Astrocyte (in vitro differentiated cells and primary cell): Measurements from ENCODE around the gene UBTD1. TPM values are rescaled to one million over a fixed set of nuclear protein-coding genes. Genes with fewer than 3 reads are reported as not detected.

Experiments used
- DNase-seq: peaks from one replicate; pipeline ENCODE4 v3.0.0-alpha.2; 2010; ENCODE audit warnings: low read depth
- FAIRE-seq: peaks from 2 replicates; lab custom pipeline; 2011; peaks lifted over from hg19 to GRCh38; lab: Jason Lieb, UNC
- H2AFZ ChIP-seq: 2 replicates; pipeline ENCODE4 v1.6.0; 2012; ENCODE audit warnings: low read depth, low read length, inconsistent platforms
- H3K27ac ChIP-seq: 2 replicates; pipeline ENCODE4 v1.5.1; 2011; ENCODE audit warnings: low read depth, low read length, inconsistent platforms
- H3K27me3 ChIP-seq: 2 replicates; pipeline ENCODE4 v1.6.0; 2011; ENCODE audit warnings: low read length, inconsistent platforms; ENCODE audit not compliant: insufficient read depth
- H3K36me3 ChIP-seq: 2 replicates; pipeline ENCODE4 v1.5.1; 2011; ENCODE audit warnings: low read length, inconsistent platforms; ENCODE audit not compliant: insufficient read depth
- H3K4me1 ChIP-seq: 2 replicates; pipeline ENCODE4 v1.5.1; 2011; ENCODE audit warnings: low read length, inconsistent platforms; ENCODE audit not compliant: insufficient read depth
- H3K4me2 ChIP-seq: 2 replicates; pipeline ENCODE4 v1.6.0; 2012; ENCODE audit warnings: low read length, inconsistent platforms
- H3K4me3 ChIP-seq: 2 replicates; pipeline ENCODE4 v1.5.1; 2011; ENCODE audit warnings: low read depth, mild to moderate bottlenecking, low read length, inconsistent platforms; ENCODE audit not compliant: insufficient read depth
- H3K79me2 ChIP-seq: 2 replicates; pipeline ENCODE4 v1.6.0; 2012; ENCODE audit warnings: mild to moderate bottlenecking, low read length, inconsistent platforms; ENCODE audit not compliant: insufficient read depth
- H3K9ac ChIP-seq: 2 replicates; pipeline ENCODE4 v1.6.0; 2012; ENCODE audit warnings: mild to moderate bottlenecking, low read length, inconsistent platforms
- H3K9me3 ChIP-seq: 2 replicates; pipeline ENCODE4 v1.5.1; 2012; ENCODE audit warnings: low read depth, mild to moderate bottlenecking, low read length, inconsistent platforms; ENCODE audit not compliant: insufficient read depth
- H4K20me1 ChIP-seq: 2 replicates; pipeline ENCODE4 v1.6.0; 2012; ENCODE audit warnings: low read length, inconsistent platforms; ENCODE audit not compliant: insufficient read depth
- H3K27ac Mint-ChIP-seq: one replicate; pipeline ENCODE4 v1.8.0; 2021; ENCODE audit warnings: mild to moderate bottlenecking, mixed read lengths; ENCODE audit not compliant: unreplicated experiment
- H3K27me3 Mint-ChIP-seq: one replicate; pipeline ENCODE4 v1.8.0; 2021; ENCODE audit warnings: low read depth, mixed read lengths; ENCODE audit not compliant: unreplicated experiment
- H3K36me3 Mint-ChIP-seq: one replicate; pipeline ENCODE4 v1.8.0; 2021; ENCODE audit warnings: low read depth, mixed read lengths; ENCODE audit not compliant: unreplicated experiment
- H3K4me1 Mint-ChIP-seq: one replicate; pipeline ENCODE4 v1.8.0; 2021; ENCODE audit warnings: low read depth, mixed read lengths; ENCODE audit not compliant: unreplicated experiment
- H3K4me3 Mint-ChIP-seq: one replicate; pipeline ENCODE4 v1.8.0; 2021; ENCODE audit warnings: mild to moderate bottlenecking, moderate library complexity, mixed read lengths; ENCODE audit not compliant: unreplicated experiment
- H3K9me3 Mint-ChIP-seq: one replicate; pipeline ENCODE4 v1.8.0; 2021; ENCODE audit warnings: mild to moderate bottlenecking, mixed read lengths; ENCODE audit not compliant: unreplicated experiment
- EZH2 ChIP-seq: IDR thresholded peaks from 2 replicates; pipeline ENCODE4 v1.6.1; 2012; ENCODE audit warnings: mild to moderate bottlenecking, low read length, inconsistent platforms; ENCODE audit not compliant: insufficient read depth
- total RNA-seq: library from RNA; stranded (reverse); gene quantifications from 2 replicates; pipeline ENCODE4 v1.2.1, GENCODE V29; 2021
- TF ChIP-seq, protein P1 (sequence below): IDR thresholded peaks from 2 replicates; pipeline ENCODE4 v1.5.1; 2011; ENCODE audit warnings: low read depth, mild to moderate bottlenecking, inconsistent platforms, low read length, moderate library complexity; ENCODE audit not compliant: insufficient read depth

The UBTD1 gene
- total RNA-seq, 1 donor from 2014 or later: 73.1 TPM

DNA sequence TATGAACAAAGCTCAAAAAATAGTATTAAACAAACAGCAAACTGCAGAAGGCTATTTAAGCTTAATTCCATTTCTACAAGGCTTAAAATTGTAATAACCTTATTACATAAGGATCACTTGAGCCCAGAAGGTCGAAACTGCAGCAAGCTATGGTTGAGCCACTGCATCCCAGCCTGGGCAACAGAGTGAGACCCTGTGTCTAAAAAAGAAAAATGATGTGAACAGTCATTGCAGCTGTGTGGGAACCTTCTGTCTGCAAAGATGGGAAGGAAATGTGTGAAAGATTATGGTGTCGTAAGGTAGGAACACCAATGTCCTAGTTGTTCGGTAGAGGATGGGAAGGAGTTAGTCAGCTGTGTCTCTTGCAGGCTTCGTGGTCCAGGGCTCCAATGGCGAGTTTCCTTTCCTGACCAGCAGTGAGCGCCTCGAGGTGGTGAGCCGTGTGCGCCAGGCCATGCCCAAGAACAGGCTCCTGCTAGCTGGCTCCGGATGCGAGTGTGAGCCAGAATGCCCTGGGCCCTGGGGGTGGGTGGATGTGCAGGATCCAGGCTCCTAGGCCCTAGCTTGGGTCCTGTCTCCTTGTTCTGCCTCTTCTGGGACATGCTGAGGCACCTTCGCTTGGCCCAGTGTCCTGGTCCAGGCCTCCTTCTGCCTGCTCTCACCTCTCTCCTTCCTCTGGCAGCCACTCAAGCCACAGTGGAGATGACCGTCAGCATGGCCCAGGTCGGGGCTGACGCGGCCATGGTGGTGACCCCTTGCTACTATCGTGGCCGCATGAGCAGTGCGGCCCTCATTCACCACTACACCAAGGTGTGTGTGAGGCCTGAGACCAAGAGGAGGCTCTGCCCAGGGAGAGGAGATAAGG, 99.9 kb downstream of the UBTD1 start:
- no peak overlapping the region for H3K27ac Mint-ChIP-seq
- no peaks in the 10 kb centered on the region for H3K9me3 ChIP-seq
- H3K4me1 Mint-ChIP-seq: peaks cover 19% of the 10 kb centered on the region
- H3K36me3 Mint-ChIP-seq: no peaks in the 10 kb centered on the region
- H3K4me2 ChIP-seq: no peak overlapping the region
- no peaks in the 10 kb centered on the region for H3K79me2 ChIP-seq
- DNase-seq: no peak
- H3K4me3 ChIP-seq: no peak overlapping the region
- peaks cover 25% of the 10 kb centered on the region for H3K4me1 ChIP-seq
- H2AFZ ChIP-seq: no peak overlapping the region
- no peak for FAIRE-seq
- H3K36me3 ChIP-seq: no peaks in the 10 kb centered on the region
- H3K9me3 Mint-ChIP-seq: no peaks in the 10 kb centered on the region
- peaks cover 3% of the 10 kb centered on the region for H3K27me3 Mint-ChIP-seq
- H4K20me1 ChIP-seq: no peaks in the 10 kb centered on the region
- H3K9ac ChIP-seq: no peak overlapping the region
- H3K4me3 Mint-ChIP-seq: no peak overlapping the region
- H3K27me3 ChIP-seq: no peaks in the 10 kb centered on the region
- no peak overlapping the region for H3K27ac ChIP-seq
- no peak for TF ChIP-seq EZH2
- TF ChIP-seq, protein P1, sequence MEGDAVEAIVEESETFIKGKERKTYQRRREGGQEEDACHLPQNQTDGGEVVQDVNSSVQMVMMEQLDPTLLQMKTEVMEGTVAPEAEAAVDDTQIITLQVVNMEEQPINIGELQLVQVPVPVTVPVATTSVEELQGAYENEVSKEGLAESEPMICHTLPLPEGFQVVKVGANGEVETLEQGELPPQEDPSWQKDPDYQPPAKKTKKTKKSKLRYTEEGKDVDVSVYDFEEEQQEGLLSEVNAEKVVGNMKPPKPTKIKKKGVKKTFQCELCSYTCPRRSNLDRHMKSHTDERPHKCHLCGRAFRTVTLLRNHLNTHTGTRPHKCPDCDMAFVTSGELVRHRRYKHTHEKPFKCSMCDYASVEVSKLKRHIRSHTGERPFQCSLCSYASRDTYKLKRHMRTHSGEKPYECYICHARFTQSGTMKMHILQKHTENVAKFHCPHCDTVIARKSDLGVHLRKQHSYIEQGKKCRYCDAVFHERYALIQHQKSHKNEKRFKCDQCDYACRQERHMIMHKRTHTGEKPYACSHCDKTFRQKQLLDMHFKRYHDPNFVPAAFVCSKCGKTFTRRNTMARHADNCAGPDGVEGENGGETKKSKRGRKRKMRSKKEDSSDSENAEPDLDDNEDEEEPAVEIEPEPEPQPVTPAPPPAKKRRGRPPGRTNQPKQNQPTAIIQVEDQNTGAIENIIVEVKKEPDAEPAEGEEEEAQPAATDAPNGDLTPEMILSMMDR: no peak

DNA sequence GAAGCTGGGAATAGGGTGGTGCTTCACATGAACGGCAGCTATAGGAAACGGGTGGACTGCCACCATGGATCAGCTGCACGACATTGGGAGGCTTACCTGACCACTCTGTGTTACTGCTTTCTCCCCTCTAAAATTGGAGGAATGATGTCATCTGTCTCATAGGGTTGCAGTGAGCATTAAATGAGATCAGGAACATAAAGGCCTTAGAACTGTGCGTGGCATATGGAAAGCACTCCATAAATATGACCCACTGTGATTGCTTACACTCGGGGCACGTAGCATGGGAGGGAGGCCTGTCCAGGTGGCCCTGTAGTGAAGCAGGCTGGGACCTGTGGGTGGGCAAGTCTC, 100.5 kb downstream of the UBTD1 start:
- no peak for TF ChIP-seq EZH2
- TF ChIP-seq, protein P1: no peak
- Mint-ChIP-seq H3K27me3 (peaks cover 3% of the 10 kb centered on the region), H3K9me3 (no peaks in the 10 kb centered on the region), H3K4me1 (peaks cover 19% of the 10 kb centered on the region), H3K36me3 (no peaks in the 10 kb centered on the region), H3K4me3 (no peak overlapping the region), H3K27ac (no peak overlapping the region)
- DNase-seq (no peak), FAIRE-seq (no peak)
- H3K4me2 ChIP-seq: no peak overlapping the region
- H3K4me1 ChIP-seq: peaks cover 25% of the 10 kb centered on the region
- no peak overlapping the region for H3K27ac ChIP-seq
- no peak overlapping the region for H3K9ac ChIP-seq
- H3K79me2 ChIP-seq: no peaks in the 10 kb centered on the region
- H4K20me1 ChIP-seq: no peaks in the 10 kb centered on the region
- H3K9me3 ChIP-seq: no peaks in the 10 kb centered on the region
- H3K36me3 ChIP-seq: no peaks in the 10 kb centered on the region
- H2AFZ ChIP-seq: no peak overlapping the region
- no peak overlapping the region for H3K4me3 ChIP-seq
- H3K27me3 ChIP-seq: no peaks in the 10 kb centered on the region

DNA sequence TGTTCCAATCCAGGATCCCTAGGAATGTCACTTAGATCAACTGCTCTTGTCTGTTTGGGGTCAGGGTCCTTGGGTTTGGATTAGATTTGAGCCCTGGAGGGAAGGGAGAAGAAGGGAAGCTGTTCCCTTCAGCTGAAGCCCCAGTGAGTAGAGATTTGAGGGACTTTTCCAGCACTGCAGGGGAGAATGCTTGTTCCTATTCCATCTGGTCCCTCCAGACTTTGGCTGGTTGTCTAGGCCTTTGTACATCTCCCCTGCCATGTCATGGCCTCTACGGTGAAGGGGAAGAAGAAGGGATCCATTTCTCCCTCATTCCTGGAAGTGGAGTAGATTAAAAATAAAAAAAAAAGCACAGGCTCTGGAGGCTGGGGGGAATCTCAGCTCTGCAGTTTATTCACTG, 101.9 kb downstream of the UBTD1 start:
- no peak for TF ChIP-seq EZH2
- TF ChIP-seq, protein P1: no peak
- H3K36me3 ChIP-seq: no peaks in the 10 kb centered on the region
- H3K4me3 ChIP-seq: no peak overlapping the region
- H3K79me2 ChIP-seq: no peaks in the 10 kb centered on the region
- Mint-ChIP-seq H3K36me3 (no peaks in the 10 kb centered on the region), H3K9me3 (no peaks in the 10 kb centered on the region), H3K27ac (no peak overlapping the region), H3K27me3 (peaks cover 3% of the 10 kb centered on the region), H3K4me3 (no peak overlapping the region), H3K4me1 (peaks cover 18% of the 10 kb centered on the region)
- DNase-seq (no peak), FAIRE-seq (no peak)
- H3K4me2 ChIP-seq: no peak overlapping the region
- no peaks in the 10 kb centered on the region for H3K9me3 ChIP-seq
- H3K27ac ChIP-seq: no peak overlapping the region
- H4K20me1 ChIP-seq: no peaks in the 10 kb centered on the region
- no peak overlapping the region for H3K9ac ChIP-seq
- H2AFZ ChIP-seq: no peak overlapping the region
- H3K4me1 ChIP-seq: peaks cover 23% of the 10 kb centered on the region
- H3K27me3 ChIP-seq: no peaks in the 10 kb centered on the region
